SK-N-SH treated with all-trans-retinoic acid at 6 μM for 48 hours (cell line): ENCODE results near the gene LRRC42.

Source experiments
- ARNTL ChIP-seq: fragments of 450-650 bp; formaldehyde crosslinking; IDR thresholded peaks from 2 replicates; pipeline ENCODE4 v1.5.0; 2020; ENCODE audit warnings: low read depth, mild to moderate bottlenecking, moderate library complexity, borderline replicate concordance
- CSDC2 ChIP-seq: fragments of 250-450 bp; sonication (Bioruptor Pico); IDR thresholded peaks from 2 replicates; pipeline ENCODE4 v1.5.0; 2020; ENCODE audit warnings: mild to moderate bottlenecking, moderate library complexity
- ESRRG ChIP-seq: fragments of 250-450 bp; sonication (Bioruptor Pico); IDR thresholded peaks from 2 replicates; pipeline ENCODE4 v1.6.1; 2021; ENCODE audit warnings: mild to moderate bottlenecking
- ISL1 ChIP-seq: fragments of 250-450 bp; sonication (Bioruptor Pico); IDR thresholded peaks from 2 replicates; pipeline ENCODE4 v2.1.2; 2022; ENCODE audit warnings: mild to moderate bottlenecking, moderate library complexity
- PATZ1 ChIP-seq: fragments of 250-450 bp; sonication (Bioruptor Pico); IDR thresholded peaks from 2 replicates; pipeline ENCODE4 v1.8.0; 2020; ENCODE audit warnings: mild to moderate bottlenecking, moderate library complexity, borderline replicate concordance
- POU6F1 ChIP-seq: fragments of 250-450 bp; sonication (Bioruptor Pico); IDR thresholded peaks from 2 replicates; pipeline ENCODE4 v1.8.0; 2021; ENCODE audit warnings: low read depth, mild to moderate bottlenecking, moderate library complexity, borderline replicate concordance
- PPARA ChIP-seq: fragments of 250-450 bp; sonication (Bioruptor Pico); IDR thresholded peaks from 2 replicates; pipeline ENCODE4 v1.5.0; 2020; ENCODE audit warnings: mild to moderate bottlenecking, borderline replicate concordance
- RARB ChIP-seq: fragments of 250-450 bp; sonication (Bioruptor Pico); IDR thresholded peaks from 2 replicates; pipeline ENCODE4 v1.8.0; 2021; ENCODE audit warnings: mild to moderate bottlenecking, moderate library complexity
- ZFP3 ChIP-seq: fragments of 250-450 bp; sonication (Bioruptor Pico); IDR thresholded peaks from 2 replicates; pipeline ENCODE4 v1.5.0; 2020; ENCODE audit warnings: mild to moderate bottlenecking, moderate library complexity
- ZFP30 ChIP-seq: fragments of 450-650 bp; formaldehyde crosslinking; IDR thresholded peaks from 2 replicates; pipeline ENCODE4 v1.5.0; 2022; ENCODE audit warnings: mild to moderate bottlenecking, moderate library complexity
- ZNF70 ChIP-seq: fragments of 450-650 bp; formaldehyde crosslinking; IDR thresholded peaks from 2 replicates; pipeline ENCODE4 v1.5.0; 2020; ENCODE audit warnings: mild to moderate bottlenecking, moderate library complexity
- ZNF8 ChIP-seq: fragments of 450-650 bp; formaldehyde crosslinking; IDR thresholded peaks from 2 replicates; pipeline ENCODE4 v1.5.0; 2020; ENCODE audit warnings: mild to moderate bottlenecking, moderate library complexity

GRCh38 chr1:53956308-53957168 is 10.4 kb downstream of the LRRC42 start:
- TF ChIP-seq ZFP3 (CRISPR knock-in tag) (no peak), CSDC2 (no peak), POU6F1 (CRISPR knock-in tag) (no peak), PPARA (no peak), ZNF8 (CRISPR knock-in tag) (no peak), ESRRG (CRISPR knock-in tag) (no peak), ARNTL (CRISPR knock-in tag) (no peak), ZNF70 (CRISPR knock-in tag) (no peak), PATZ1 (CRISPR knock-in tag) (no peak), ZFP30 (CRISPR knock-in tag) (no peak), RARB (CRISPR knock-in tag) (no peak), ISL1 (no peak)
